ENCODE measurements around the gene PARP8. TPM values are rescaled to one million over a fixed set of nuclear protein-coding genes. Genes with fewer than 3 reads are reported as not detected.
"Not testable (repeated sequence)": the region's sequence is repeated elsewhere in the genome, so short reads cannot be mapped to it uniquely, and the experiment has no call there.

The PARP8 gene
- total RNA-seq, 2 experiments from 2014 or later, result 41.1 to 42.1 TPM

DNA sequence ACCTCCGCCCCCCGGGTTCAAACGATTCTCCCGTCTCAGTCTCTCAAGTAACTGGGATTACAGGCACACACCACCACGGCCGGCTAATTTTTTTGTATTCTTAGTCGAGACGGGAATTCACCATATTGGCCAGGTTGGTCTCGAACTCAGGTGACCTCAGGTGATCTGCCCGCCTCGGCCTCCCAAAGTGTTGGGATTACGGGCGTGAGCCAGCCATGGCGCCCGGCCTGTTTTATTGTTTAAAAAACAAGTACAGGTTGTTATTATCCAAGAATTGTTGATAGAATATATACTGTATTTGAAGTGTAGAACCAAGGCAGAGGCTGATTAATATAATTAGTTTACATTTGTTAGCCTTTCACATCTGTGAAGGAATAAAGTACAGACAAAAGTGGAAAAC lies 8.9 kb downstream of the PARP8 start:
- CTCF ChIA-PET, result no interaction called here
- POLR2A ChIA-PET, result no interaction called here

DNA sequence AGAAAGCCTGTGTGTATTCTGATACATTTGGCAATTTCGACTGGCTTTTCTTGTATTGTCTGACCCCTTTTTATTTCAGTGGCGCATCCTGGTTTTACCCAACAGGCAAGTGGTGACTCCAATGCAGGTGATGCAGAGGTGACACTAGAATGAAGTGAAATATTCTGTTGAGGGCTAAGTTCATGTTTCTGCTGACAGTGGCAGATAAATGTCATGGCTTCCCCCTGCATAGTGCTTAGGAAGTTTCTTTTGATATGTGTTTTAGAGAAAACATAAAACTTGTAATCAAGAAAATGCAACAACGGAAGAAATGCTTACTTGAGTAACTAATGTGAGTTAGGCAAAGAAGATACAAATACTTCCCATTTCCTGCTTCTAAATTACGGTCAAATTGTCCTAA lies 13.1 kb downstream of the PARP8 start:
- CTCF ChIA-PET, result not testable (repeated sequence)

DNA sequence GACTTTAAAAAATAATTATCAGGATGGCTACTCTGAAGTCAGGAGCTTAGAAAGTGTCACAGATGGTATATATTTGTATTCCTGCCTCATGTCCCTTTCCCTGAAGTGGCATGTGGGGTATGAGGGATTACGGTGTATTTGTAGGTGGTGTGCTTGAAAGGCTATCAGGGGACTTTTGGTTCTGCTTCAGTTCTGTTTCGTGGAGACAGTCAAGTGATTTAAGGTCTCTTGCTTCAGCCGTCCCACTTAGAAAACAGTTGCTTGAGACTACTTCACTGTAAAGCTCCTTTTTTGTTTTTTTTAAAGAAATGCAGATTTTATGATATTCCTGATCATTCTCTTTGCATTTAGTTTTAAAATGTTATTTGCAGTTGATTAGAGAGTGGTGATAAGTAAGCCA lies 18.3 kb downstream of the PARP8 start:
- POLR2A ChIA-PET, result no interaction called here

More for the DNA sequence above, 13.1 kb downstream of the PARP8 start:
- POLR2A ChIA-PET, result not testable (repeated sequence)

DNA sequence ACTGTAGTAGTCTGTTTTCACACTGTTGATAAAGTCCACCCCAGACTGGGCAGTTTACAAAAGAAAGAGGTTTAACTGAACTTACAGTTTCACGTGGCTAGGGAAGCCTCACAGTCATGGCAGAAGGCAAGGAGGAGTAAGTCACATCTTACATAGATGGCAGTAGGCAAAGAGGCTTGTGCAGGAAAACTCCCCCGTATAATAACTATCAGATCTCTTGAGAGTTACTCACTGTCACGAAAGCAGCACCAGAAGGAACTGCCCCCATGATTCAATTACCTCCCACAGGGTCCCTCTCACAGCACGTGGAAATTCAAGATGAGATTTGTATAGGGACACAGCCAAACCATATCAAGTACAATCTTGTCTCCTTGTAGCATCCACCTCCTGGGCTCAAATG lies 21.1 kb downstream of the PARP8 start:
- ChIA-PET CTCF (no interaction called here), POLR2A (no interaction called here)

More for the DNA sequence above, 18.3 kb downstream of the PARP8 start:
- CTCF ChIA-PET, result no interaction called here

DNA sequence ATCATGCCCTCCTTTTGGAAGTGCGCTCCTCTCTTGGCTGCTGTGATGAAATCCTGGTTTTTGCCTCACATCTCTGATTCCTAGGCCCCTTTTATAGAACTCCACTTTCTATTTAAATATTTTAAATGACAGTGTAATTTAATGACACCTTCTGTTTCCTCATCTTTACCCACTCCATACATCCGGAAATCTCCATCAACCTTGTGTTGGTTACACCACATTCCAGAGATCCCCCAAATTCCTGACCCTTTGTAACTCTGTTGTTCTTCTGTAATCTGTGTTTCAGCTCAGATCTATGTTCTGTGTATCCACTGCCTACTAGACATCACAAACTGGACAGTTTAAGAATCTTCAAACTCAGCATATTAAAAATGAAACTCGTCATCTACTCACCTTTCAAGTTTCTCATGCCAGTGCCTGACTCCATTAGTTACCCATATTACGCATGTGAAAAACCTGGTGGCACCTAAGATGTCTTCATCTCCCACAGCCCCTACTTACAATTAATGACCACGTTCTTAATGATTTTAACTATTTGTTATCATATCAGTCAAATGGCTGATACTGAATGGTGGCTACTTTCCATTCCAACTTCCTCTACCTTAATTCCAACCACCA lies 25.1 kb downstream of the PARP8 start:
- CTCF ChIA-PET, result no interaction called here
- POLR2A ChIA-PET, result no interaction called here

DNA sequence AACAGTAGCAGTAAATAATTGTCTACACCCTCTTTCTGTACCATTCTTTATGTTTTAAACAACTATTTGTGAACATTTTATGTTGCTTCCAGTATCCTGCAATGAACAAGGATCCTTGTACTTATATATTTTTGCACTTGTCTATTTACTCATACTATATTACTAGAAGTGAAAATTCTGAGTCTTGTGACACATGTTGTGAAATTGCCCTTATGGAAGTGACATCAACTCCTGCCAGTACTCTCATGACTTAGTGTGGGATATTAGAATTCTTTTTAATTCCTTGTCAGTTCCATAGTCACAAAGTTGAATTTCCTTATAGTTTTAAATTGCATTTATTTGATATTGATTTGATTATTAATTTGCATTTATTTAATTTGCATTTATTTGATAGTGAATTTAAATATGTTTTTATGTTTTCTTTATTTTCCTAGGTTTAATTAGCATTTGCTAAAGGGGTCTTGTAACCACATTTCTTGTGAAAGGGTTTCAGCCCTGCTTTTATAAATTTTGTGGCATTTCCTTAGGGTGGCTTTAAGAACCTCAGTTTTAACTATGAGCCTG lies 27.7 kb downstream of the PARP8 start:
- ChIA-PET POLR2A (no interaction called here), CTCF (no interaction called here)

DNA sequence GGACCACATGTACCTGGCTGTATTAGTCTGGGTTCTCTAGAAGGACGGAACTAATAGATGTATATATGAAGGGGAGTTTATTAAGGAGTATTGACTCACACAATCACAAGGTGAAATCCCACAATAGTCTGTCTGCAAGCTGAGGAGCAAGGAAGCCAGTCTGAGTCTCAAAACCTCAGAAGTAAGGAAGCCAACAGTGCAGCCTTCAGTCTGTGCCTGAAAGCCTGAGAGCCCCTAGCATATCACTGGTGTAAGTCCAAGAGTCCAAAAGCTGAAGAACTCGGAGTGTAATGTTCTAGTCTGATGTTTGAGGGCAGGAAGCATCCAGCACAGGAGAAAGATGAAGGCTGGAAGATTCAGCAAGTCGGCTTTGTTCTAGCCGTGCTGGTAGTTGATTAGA lies 28.2 kb downstream of the PARP8 start:
- POLR2A ChIA-PET, CTCF ChIA-PET: not testable (repeated sequence)

DNA sequence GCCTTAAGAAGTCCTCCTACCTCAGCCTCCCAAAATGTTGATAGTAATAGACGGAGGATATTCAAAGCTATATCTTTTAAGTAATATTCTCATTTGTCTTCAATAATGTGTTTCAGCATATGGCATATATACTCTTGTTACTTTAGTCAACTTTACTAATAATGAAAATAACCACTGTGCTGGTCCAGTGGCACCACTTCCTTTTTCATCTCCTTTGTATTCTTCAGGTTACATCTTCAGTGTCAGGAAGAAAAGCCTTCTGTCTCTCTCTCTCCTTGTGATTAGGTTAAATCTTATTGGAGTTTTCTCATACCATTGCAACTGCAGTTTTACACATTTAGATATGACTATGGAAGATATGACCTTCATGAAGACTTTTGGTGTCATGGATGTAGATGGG lies 31.3 kb downstream of the PARP8 start:
- CTCF ChIA-PET, result no interaction called here
- POLR2A ChIA-PET, result no interaction called here

DNA sequence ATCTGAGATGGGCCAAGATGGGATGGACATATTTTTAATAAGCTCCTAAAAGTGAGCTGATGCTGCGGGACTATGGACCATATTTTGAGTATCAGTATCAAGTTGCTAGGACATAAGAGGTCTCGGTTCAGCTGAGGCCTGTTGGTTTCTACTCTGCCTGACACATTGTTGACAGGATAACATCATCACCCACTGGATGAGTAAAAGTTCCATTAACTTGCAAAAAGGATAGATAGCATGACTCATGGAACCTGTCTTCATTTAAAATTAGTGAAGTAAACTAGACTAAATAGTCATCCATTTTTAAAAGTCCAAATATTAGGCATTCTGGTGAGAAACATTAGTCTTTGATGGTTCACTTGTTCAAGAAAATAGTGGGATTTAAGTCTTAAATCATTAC lies 33.3 kb downstream of the PARP8 start:
- CTCF ChIA-PET, result interaction anchor here (0.7 kb wide), 1 partner anchor 128 kb away, joined by 3 read pairs; no protein-coding TSS in a partner anchor

DNA sequence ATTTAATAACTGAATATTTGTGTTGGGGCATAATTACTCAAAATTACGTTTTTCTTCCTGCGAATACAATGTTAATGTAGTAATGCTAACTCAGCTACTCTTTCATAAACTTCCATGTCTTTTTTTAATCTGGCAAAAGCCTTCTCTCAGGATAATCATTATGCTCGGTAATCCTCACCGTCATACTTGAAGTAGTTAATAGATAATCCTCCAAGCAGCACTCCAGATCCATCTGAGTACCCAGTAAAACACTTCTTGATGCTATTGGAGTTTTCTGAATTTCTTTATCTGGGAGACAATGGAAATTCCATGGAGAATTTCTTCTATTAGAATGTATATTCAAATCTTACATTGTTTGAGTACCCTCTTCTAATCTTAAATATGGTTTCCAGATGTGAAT lies 34.3 kb downstream of the PARP8 start:
- POLR2A ChIA-PET, result no interaction called here

More for the DNA sequence above, 33.3 kb downstream of the PARP8 start:
- POLR2A ChIA-PET, result no interaction called here

DNA sequence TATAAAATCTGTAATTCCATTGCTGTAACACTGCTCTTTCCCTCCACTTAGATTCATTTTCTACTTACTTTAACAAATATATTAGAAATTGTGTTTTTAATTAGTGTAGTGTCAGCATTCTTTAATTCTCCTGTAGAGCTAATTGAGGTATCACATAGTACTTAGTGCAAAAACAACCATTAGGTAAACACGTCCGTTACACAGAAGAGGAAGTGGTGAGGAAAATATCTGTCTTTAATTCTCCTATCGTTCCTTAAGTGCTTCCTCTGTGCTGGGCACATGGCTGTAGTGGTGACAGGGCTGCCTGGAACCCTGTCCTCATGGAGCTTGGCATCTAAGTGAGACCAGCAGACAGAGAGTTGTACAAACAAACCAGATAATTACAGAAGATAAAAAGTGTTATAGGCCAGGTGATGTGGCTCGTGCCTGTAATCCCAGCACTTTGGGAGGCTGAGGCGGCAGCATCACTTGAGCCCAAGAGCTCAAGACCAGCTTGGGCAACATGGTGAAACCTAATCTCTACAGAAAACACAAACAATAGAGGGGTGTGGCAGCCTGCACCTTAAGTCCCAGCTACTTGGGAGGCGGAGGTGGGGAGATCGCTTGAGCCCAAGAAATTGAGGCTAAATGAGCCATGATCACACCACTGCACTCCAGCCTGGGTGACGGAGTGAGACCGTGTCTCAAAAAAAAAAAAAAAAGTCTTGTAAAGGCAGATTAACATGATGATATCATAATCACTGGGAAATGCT lies 36.4 kb downstream of the PARP8 start:
- CTCF ChIA-PET, result no interaction called here
- POLR2A ChIA-PET, result no interaction called here

More for the DNA sequence above, 34.3 kb downstream of the PARP8 start:
- CTCF ChIA-PET, result no interaction called here

DNA sequence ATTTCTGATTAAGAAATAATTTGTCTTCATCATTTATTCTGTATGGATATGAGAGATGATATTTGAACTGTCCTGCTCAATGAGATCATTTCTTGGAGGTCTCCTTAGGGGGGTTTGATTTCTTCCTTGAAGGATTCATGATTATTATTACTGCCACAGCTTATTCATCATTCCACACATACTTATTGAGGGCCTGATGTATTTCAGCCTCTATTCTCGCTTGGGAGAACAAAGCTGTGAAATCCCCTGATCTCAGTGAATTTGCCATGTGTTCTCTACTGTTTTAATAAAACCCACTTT lies 36.9 kb downstream of the PARP8 start:
- ChIA-PET CTCF (no interaction called here), POLR2A (no interaction called here)

DNA sequence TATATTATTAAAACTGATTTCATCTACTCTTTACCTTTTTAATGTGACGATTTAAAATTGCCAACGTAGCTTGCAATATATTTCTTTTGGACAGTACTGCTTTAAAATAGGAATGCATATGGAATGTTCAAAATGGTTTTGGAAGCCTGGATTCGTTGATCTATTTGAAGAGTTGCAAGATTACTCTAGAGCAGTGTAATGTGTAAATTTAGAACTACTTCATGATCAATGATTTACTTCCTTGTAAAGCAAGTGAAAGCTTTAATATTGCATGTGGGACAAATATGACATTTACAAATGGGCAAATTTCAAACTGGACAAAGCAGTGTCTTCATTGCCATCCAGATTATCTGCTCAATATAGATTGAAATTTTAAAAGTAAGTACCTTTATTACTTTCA lies 38.3 kb downstream of the PARP8 start:
- CTCF ChIA-PET, result no interaction called here
- POLR2A ChIA-PET, result no interaction called here

DNA sequence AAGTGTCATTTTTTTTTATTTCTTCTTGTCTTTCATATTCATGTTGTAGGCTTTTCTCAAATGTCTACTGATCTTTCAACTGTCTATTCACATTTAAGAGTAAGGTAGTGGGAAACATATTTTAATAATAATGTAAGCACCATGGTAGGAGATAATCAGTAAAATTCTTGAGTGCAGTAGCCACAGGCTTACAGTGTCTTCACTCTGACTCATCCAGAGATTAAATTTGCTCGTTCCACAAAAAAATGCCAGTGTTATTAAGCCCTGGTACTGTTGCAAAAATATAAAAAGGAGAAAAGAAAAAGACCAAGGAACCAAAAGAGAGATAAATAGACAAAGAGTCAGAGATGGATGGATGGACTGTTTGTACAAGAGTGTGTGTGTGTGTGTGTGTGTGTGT lies 43.0 kb downstream of the PARP8 start:
- CTCF ChIA-PET, result no interaction called here
- POLR2A ChIA-PET, result no interaction called here

DNA sequence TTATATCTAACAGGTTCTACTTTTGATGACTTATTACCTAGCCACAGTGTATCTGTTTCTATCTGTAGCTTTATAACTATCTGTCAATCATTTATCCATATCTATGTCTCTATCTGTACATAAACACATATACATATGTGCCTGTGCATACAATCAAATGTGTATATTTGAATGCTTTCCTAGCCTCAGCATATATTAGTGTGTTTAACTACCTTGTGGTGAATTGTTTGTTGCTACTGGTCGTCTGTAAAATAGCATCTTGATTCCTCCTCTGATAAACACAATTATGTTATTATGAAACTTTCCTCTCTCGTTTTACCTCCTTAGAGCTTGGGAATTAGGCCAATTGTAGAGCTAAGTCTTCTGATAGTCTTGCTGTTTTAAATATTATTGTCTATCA lies 44.4 kb downstream of the PARP8 start:
- ChIA-PET POLR2A (interaction anchor here (0.7 kb wide), 1 partner anchor 35 kb away, joined by 3 read pairs; no protein-coding TSS in a partner anchor), CTCF (no interaction called here)

DNA sequence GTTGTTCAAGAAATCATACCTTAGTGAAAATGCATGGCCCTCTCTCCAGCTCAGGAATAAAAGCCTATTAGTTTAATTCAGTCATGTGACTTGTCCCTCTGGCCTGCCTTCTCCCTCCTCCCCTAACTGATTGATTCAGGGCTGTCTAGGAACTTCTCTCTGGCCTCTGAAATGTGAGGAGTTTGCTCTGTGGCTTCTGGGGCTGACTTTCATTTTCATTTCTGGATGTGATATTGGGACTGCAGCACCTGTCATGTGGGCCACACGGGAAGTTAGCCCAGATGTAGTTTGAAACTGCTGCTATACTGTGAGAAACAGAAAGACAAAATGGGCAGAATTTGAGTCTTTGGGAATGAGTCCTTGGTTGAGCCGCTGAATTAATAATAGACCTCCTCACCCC lies 44.8 kb downstream of the PARP8 start:
- ChIA-PET POLR2A (interaction anchor here (0.7 kb wide), 1 partner anchor 34 kb away, joined by 3 read pairs; no protein-coding TSS in a partner anchor), CTCF (no interaction called here)

DNA sequence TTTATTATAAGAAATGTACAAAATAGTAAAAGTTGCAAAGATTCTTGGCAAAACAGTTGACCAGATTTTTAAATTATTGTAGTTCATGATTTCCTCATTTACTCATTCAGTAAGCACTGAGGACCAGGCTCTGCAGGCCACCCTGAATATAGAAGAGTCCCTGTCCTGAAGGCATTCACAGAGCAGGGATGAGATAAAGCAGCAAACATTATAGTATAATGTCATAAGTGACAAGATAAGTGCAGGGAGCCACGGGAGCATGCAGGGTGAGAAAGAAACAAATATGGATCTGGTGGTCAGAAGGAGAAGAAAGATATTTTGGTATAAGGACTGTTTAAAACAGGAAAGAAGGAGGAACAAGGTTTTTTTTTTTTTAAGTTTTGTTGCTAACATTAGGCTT lies 46.0 kb downstream of the PARP8 start:
- POLR2A ChIA-PET, result no interaction called here
- CTCF ChIA-PET, result no interaction called here

DNA sequence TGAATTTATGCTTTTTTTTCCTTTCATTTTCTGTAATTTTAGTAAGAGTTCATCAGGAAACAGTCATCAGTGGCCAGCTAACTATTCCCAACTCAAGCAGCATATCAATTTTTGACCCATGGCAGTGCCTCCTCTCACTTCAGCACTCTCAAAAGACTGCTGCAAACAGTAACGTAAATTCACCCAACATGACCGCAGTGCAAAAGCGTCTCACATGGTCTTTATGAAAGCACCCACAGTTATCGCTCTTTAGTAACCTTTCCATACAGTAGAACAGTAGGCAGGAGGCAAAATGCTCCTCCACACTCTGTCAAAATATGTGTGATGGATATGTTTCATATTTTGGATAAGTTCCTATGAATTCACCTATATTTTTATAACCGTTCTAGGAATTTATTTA lies 48.6 kb downstream of the PARP8 start:
- ChIA-PET CTCF (no interaction called here), POLR2A (no interaction called here)

DNA sequence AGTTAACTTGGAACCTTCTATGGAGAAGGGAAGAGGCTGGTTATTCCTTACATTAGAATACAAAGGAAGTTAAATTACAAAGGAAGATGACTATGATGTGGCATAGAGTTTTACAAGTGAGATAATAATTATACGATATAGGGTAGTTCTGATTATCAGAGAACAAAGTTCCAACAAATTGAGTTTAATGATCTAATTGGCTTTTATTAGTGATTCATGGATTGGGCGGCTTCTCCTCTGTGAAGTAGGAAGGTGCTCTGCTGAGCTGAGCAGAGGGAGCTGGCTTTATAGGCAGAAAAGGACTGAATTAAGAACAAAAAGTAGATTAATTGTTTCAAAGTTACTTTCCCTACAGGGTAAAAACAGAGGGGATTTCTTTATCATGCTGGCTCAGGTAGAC lies 49.7 kb downstream of the PARP8 start:
- POLR2A ChIA-PET, result no interaction called here
- CTCF ChIA-PET, result no interaction called here

DNA sequence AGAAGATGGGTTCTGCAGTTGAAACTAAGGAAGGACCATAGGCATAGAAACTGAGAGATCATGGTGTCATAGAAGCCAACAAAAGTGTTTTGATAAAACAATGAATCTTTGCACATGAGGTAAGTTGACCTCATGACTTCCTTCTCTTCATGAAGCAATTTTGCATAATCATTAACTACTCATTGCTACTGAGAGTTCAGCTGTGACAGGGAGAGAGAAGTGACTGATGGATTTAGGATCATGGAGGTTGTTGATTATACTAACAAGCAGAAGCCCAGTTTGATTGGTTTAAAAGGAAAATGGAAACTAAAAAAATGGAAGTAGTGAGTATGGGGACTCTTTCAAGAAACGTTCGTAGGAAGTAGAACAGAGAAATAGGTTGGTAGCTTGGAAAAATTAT lies 51.2 kb downstream of the PARP8 start:
- CTCF ChIA-PET, result no interaction called here
- POLR2A ChIA-PET, result no interaction called here

DNA sequence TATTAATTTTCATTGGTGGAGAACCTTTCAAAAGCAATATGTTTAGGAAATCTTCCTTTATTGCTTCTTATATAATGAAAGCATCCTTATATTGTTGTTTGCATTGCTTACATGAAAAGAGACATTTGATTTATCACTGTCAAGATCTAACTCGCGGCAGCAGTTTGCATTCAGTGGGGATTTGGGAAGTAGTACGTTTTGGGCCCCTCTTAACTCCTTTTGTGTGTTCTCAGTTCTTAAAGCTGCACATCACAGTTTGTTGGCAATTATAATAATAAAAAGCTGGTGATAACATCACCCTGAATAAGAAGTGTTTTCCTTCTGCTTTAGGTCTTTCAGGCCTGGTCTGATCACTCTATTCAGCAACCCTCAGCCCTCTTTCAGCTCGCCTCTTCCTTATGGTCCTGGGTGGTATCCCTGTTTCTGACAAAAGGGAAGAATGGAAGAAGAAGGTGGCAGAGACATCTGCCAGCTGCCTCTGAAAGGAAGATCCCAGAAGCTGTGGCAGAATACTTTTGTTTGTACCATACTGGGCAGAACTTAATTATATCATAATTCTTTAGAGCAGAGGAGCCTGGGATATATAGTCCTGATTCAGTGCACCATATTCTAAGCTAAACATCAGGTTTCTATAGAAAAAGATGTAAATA lies 53.7 kb downstream of the PARP8 start:
- CTCF ChIA-PET, result no interaction called here

More for the DNA sequence above, 53.7 kb downstream of the PARP8 start:
- POLR2A ChIA-PET, result interaction anchor here (0.9 kb wide), 1 partner anchor 53 kb away, joined by 8 read pairs; no protein-coding TSS in a partner anchor
